Keratinocyte (primary cell): ENCODE results near the gene VKORC1L1. TPM values are rescaled to one million over a fixed set of nuclear protein-coding genes. Genes with fewer than 3 reads are reported as not detected.

ENCODE experiments used
- DNase-seq: peaks from one replicate; pipeline ENCODE4 v3.0.0-alpha.2; 2011; ENCODE audit warnings: low read depth, missing footprints, low spot score
- FAIRE-seq: peaks from 2 replicates; lab custom pipeline; 2011; peaks lifted over from hg19 to GRCh38; lab: Jason Lieb, UNC
- H2AFZ ChIP-seq: 2 replicates; pipeline ENCODE4 v1.6.0; 2012; ENCODE audit warnings: low read length, control low read depth, inconsistent platforms; ENCODE audit not compliant: control insufficient read depth
- H3K27ac ChIP-seq: 2 replicates; pipeline ENCODE4 v1.5.1; 2011; ENCODE audit warnings: low read length; ENCODE audit not compliant: control insufficient read depth, insufficient read depth
- H3K27me3 ChIP-seq: 3 replicates; pipeline ENCODE4 v1.6.0; 2011; ENCODE audit warnings: low read length; ENCODE audit not compliant: control insufficient read depth, insufficient read depth; ENCODE audit errors: extremely low read depth
- H3K36me3 ChIP-seq, 2 experiments: 2 replicates in 1 of 2; 3 replicates in 1 of 2; pipeline ENCODE4 v1.5.1; 2011; ENCODE audit warnings: low read length in 2 of 2, mild to moderate bottlenecking in 1 of 2; ENCODE audit not compliant: control insufficient read depth in 2 of 2, insufficient read depth in 2 of 2; ENCODE audit errors: extremely low read depth in 1 of 2
- H3K4me1 ChIP-seq: 3 replicates; pipeline ENCODE4 v1.5.1; 2011; ENCODE audit warnings: low read length; ENCODE audit not compliant: control insufficient read depth, insufficient read depth; ENCODE audit errors: extremely low read depth
- H3K4me2 ChIP-seq: 3 replicates; pipeline ENCODE4 v1.6.0; 2011; ENCODE audit warnings: low read depth, low read length; ENCODE audit not compliant: control insufficient read depth, insufficient read depth; ENCODE audit errors: extremely low read depth
- H3K4me3 ChIP-seq, 3 experiments: fragments of 200-600 bp in 1 of 3; sonication (generic) in 1 of 3; 2 replicates in 2 of 3; 3 replicates in 1 of 3; pipeline ENCODE4 v1.5.1; 2011 to 2016; ENCODE audit warnings: low read length in 3 of 3, mild to moderate bottlenecking in 3 of 3, control low read depth in 2 of 3, inconsistent platforms in 1 of 3, low read depth in 1 of 3, mixed read lengths in 1 of 3, mixed run types in 1 of 3, moderate library complexity in 1 of 3; ENCODE audit not compliant: control insufficient read depth in 2 of 3, insufficient read depth in 2 of 3; ENCODE audit errors: extremely low read depth in 1 of 3
- H3K79me2 ChIP-seq: 2 replicates; pipeline ENCODE4 v1.6.0; 2012; ENCODE audit warnings: low read length; ENCODE audit not compliant: control insufficient read depth, insufficient read depth
- H3K9ac ChIP-seq: 3 replicates; pipeline ENCODE4 v1.6.0; 2011; ENCODE audit warnings: low read length; ENCODE audit not compliant: control insufficient read depth, insufficient read depth; ENCODE audit errors: extremely low read depth
- H3K9me1 ChIP-seq: 3 replicates; pipeline ENCODE4 v1.6.0; 2011; ENCODE audit warnings: low read length; ENCODE audit not compliant: control insufficient read depth, insufficient read depth; ENCODE audit errors: extremely low read depth
- H3K9me3 ChIP-seq: 2 replicates; pipeline ENCODE4 v1.5.1; 2012; ENCODE audit warnings: low read depth, low read length; ENCODE audit not compliant: control insufficient read depth
- H4K20me1 ChIP-seq: 3 replicates; pipeline ENCODE4 v1.6.0; 2011; ENCODE audit warnings: low read length; ENCODE audit not compliant: control insufficient read depth, insufficient read depth; ENCODE audit errors: extremely low read depth
- EZH2 ChIP-seq: IDR thresholded peaks from one replicate; pipeline ENCODE4 v1.6.1; 2012; ENCODE audit warnings: inconsistent platforms, mild to moderate bottlenecking, low read length, moderate library complexity
- dilution Hi-C: fragments of 300-500 bp; cut with MboI; formaldehyde crosslinking; loops from one replicate; pipeline ENCODE4 v1.7.0; 2020; ENCODE audit warnings: low sequenced_read_pairs; ENCODE audit not compliant: extremely low pct_ligation_motif_present
- polyA plus RNA-seq, 5 experiments: library from polyadenylated mRNA; depleted of rRNA in 3 of 5; stranded (reverse) in 3 of 5; stranded (forward) in 1 of 5; unstranded in 1 of 5; fragments of >200 nt; gene quantifications; 1 replicate in 1 of 5; 2 replicates in 3 of 5; 3 replicates in 1 of 5; pipeline versions ENCODE4 v1.2.1 to v1.2.3, GENCODE V29; 2011 to 2012; ENCODE audit warnings: missing spikeins in 2 of 5, low read depth in 1 of 5, low replicate concordance in 1 of 5
- TF ChIP-seq, protein P1 (sequence below), 3 experiments: IDR thresholded peaks in 1 of 3; conservative IDR thresholded peaks in 1 of 3; optimal IDR thresholded peaks in 1 of 3; 2 replicates in 2 of 3; 3 replicates in 1 of 3; pipeline versions ENCODE3 to v1.5.1; 2011; ENCODE audit warnings: low read length in 3 of 3, mild to moderate bottlenecking in 3 of 3, moderate library complexity in 2 of 3, control low read depth in 1 of 3, inconsistent platforms in 1 of 3; ENCODE audit not compliant: insufficient read depth in 2 of 3; ENCODE audit errors: extremely low read depth in 1 of 3

VKORC1L1 gene
- polyA plus RNA-seq, 1 donor (not counting 4 experiments of a cell fraction or from before 2014, with no cell fraction given): 19.4 TPM

DNA sequence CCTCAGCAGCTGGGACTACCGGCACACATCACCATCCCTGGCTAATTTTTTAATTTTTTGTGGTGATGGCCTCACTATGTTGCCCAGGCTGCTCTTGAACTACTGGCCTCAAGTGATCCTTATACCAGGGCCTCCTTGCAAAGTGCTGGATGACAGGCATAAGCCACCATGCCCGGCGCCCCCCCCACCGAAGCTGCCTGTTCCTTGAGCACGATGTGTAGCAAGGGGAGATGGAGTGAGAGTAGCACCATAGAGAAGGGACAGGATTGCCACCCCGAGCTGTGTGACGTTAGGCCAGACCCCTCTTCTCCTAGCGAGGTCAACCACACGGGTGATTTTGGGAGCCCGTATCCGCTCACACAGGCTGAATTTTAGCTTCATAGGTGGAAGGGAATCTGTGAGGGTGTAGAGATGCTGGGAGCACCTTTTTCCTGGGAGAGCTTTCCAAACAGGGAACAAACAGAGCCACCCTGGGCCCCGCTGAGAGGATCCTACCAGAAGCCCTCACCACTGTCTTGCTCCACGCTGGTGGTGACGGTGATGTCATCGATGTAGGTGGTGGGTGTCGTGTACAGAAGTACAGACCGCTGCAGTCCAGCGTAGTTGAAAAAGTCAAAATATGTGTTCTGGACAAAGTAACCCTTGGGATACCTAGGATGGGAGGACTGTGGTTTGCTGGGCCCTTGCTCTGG lies 106.2 kb downstream of the VKORC1L1 start:
- H3K9ac ChIP-seq: no peak overlapping the region
- peaks cover 16% of the 10 kb centered on the region for H3K4me1 ChIP-seq
- no peak overlapping the region for H3K4me2 ChIP-seq
- H3K4me3 ChIP-seq: no peak overlapping the region
- no peaks in the 10 kb centered on the region for H4K20me1 ChIP-seq
- no peak for DNase-seq
- FAIRE-seq: no peak
- peaks cover 4 to 7% of the 10 kb centered on the region in 2 experiments for H3K36me3 ChIP-seq
- H2AFZ ChIP-seq: no peak overlapping the region
- H3K9me1 ChIP-seq: no peaks in the 10 kb centered on the region
- H3K9me3 ChIP-seq: no peaks in the 10 kb centered on the region
- dilution Hi-C loops: no loop called here
- no peaks in the 10 kb centered on the region for H3K27me3 ChIP-seq
- no peak overlapping the region for H3K27ac ChIP-seq
- TF ChIP-seq, protein P1, sequence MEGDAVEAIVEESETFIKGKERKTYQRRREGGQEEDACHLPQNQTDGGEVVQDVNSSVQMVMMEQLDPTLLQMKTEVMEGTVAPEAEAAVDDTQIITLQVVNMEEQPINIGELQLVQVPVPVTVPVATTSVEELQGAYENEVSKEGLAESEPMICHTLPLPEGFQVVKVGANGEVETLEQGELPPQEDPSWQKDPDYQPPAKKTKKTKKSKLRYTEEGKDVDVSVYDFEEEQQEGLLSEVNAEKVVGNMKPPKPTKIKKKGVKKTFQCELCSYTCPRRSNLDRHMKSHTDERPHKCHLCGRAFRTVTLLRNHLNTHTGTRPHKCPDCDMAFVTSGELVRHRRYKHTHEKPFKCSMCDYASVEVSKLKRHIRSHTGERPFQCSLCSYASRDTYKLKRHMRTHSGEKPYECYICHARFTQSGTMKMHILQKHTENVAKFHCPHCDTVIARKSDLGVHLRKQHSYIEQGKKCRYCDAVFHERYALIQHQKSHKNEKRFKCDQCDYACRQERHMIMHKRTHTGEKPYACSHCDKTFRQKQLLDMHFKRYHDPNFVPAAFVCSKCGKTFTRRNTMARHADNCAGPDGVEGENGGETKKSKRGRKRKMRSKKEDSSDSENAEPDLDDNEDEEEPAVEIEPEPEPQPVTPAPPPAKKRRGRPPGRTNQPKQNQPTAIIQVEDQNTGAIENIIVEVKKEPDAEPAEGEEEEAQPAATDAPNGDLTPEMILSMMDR (optimal IDR thresholded peaks at IDR 0.05 in 1 of 3, IDR thresholded peaks at IDR 0.05 in 1 of 3, conservative IDR thresholded peaks at IDR 0.05 in 1 of 3; ENCODE audit: extremely low read depth in 1 of 3, insufficient read depth in 2 of 3, low read length in 3 of 3): no peak
- TF ChIP-seq EZH2: no peak
- peaks cover 18% of the 10 kb centered on the region for H3K79me2 ChIP-seq

DNA sequence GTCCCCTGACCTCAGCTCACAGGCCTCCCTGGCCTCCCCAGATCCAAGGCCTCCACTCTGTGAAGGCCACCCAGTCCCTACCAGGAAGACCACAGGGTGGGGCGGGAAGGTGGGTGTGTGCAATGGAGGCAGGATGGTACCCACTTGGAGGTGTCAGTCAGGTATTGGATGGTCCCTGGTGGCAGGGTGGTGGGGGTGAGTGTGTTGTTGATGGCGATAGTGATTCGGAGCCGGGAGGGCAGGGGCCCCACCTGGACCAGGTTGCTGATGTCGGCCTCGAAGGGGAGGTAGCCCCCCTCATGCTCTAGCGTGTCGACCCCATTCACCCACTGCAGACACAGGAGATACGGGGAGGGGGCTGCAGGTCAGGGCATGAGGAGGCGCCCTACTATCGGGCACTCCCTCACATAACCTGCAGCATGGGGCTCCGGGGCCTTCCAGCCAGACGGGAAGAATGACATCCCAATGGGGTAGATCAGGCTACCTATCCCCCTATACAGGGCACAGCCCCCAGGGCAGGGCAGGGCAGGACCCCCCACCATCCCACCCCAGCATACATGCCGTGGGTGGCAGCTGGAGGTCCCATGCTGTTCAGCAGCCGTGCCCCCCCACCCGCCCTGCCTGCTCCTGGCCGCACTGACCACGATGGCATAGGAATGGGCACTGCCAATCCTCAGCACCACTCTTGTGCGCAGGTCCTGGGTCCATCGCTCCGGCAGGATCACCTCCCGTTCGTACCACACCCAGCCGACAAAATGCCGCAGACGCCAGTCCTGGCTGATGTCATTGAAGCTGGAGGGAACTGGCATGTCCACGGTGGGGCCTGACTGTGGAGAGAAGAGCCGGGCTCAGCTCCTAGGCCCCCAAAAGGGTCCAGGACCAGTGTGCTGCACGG lies 107.0 kb downstream of the VKORC1L1 start:
- H3K36me3 ChIP-seq: no peaks in the 10 kb centered on the region
- H3K9me3 ChIP-seq: no peaks in the 10 kb centered on the region
- FAIRE-seq (no peak), DNase-seq (no peak)
- no peaks in the 10 kb centered on the region for H3K27me3 ChIP-seq
- no peak overlapping the region for H2AFZ ChIP-seq
- peaks cover 18% of the 10 kb centered on the region for H3K79me2 ChIP-seq
- dilution Hi-C loops: no loop called here
- H3K4me1 ChIP-seq: peaks cover 19% of the 10 kb centered on the region
- H3K4me3 ChIP-seq: no peak overlapping the region
- H4K20me1 ChIP-seq: no peaks in the 10 kb centered on the region
- H3K9ac ChIP-seq: no peak overlapping the region
- H3K27ac ChIP-seq: no peak overlapping the region
- no peaks in the 10 kb centered on the region for H3K9me1 ChIP-seq
- peak overlapping the region; percentile 85 for H3K4me2 ChIP-seq
- TF ChIP-seq, protein P1 (optimal IDR thresholded peaks at IDR 0.05 in 1 of 3, IDR thresholded peaks at IDR 0.05 in 1 of 3, conservative IDR thresholded peaks at IDR 0.05 in 1 of 3; ENCODE audit: extremely low read depth in 1 of 3, insufficient read depth in 2 of 3, low read length in 3 of 3): no peak
- TF ChIP-seq EZH2: no peak
